Measurements from ENCODE around the gene KNCN. TPM values are rescaled to one million over a fixed set of nuclear protein-coding genes. Genes with fewer than 3 reads are reported as not detected.

Gene KNCN
- total and polyA plus RNA-seq, 10 of the 15 experiments (the other 5 are each of a cell fraction or from before 2014, with no cell fraction given), result not detected

DNA sequence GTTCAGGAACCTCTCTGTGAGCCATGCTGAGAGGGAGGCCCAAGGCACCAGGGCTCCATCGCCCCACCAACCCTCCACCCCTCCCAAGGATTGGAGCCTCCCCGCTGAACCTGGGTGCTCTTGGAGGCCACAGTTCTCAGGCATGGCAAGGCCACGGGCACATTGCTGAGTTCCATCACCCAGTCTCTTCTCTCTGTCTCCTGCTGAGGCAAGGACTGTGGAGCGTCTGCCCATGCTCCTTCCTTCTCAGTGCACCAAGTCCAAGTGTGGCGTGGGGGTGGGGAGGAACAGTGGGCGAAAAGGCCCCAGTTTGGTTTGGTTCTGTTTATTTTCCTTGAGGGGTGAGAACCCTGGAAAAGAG is 2.8 kb upstream of the KNCN start:
- RAD21 ChIA-PET (ENCODE audit: unreplicated experiment), result no interaction called here
- DNase-seq (ENCODE audit: low read depth, low spot score), result no peak
- BruUV-seq (replicated peaks), result no TSS peak
- Histone ChIP-seq H4K20me1 (ENCODE audit: control insufficient read depth, insufficient read depth) (no peaks in the 10 kb centered on the region), H3K4me2 (ENCODE audit: control insufficient read depth, insufficient read depth) (no peak overlapping the region), H3K9me3 (replicated peaks; ENCODE audit: control insufficient read depth, insufficient read depth, low read length) (no peaks in the 10 kb centered on the region), H2AFZ (ENCODE audit: control insufficient read depth, low read depth, low read length) (no peak overlapping the region), H3K9ac (ENCODE audit: control insufficient read depth, insufficient read depth, low read length) (no peak overlapping the region), H3K4me1 (ENCODE audit: control insufficient read depth, insufficient read depth, low read length) (no peaks in the 10 kb centered on the region), H3K27ac (ENCODE audit: control insufficient read depth, insufficient read depth) (no peak overlapping the region), H3K36me3 (ENCODE audit: control insufficient read depth in 2 of 2, insufficient read depth in 2 of 2, low read length in 1 of 2) (peaks cover 0 to 2% of the 10 kb centered on the region in 2 experiments; a peak in 2 of 4 replicates), H3K27me3 (replicated peaks in 1 of 2; ENCODE audit: control insufficient read depth in 2 of 2, insufficient read depth in 2 of 2, low read length in 1 of 2) (peaks cover 0 to 1% of the 10 kb centered on the region in 2 experiments; a peak in 1 of 4 replicates), H3K79me2 (ENCODE audit: control insufficient read depth, insufficient read depth, low read length) (no peaks in the 10 kb centered on the region), H3K4me3 (no peak overlapping the region)
- intact Hi-C loops (cut with micrococcal nuclease; ENCODE audit: unreplicated experiment) (no loop called here), in situ Hi-C loops (cut with MboI) (no loop called here)
- WGBS (ENCODE audit: insufficient coverage, insufficient replicate concordance, low lambda C conversion rate, missing lambda C conversion rate), result 32% methylated on average over 6 of the region's 6 CpGs
- FAIRE-seq, result no peak
- CTCF ChIA-PET, result interaction anchor here (0.7 kb wide), 1 partner anchor 28 kb away, joined by 3 read pairs; no protein-coding TSS in a partner anchor
- POLR2A ChIA-PET, result no interaction called here
- SMC1A ChIA-PET (ENCODE audit: uncharacterized antibody, unreplicated experiment), result no interaction called here
- ATAC-seq, result no peak
- TF ChIP-seq MYB (IDR thresholded peaks at IDR 0.05; ENCODE audit: borderline replicate concordance, low read depth, low read length) (no peak), HCFC1 (IDR thresholded peaks at IDR 0.05; ENCODE audit: low read length) (no peak), CBFB (IDR thresholded peaks at IDR 0.05; ENCODE audit: low read depth) (no peak), SREBF1 (IDR thresholded peaks at IDR 0.05; ENCODE audit: low read length) (no peak), SMC3 (IDR thresholded peaks at IDR 0.05; ENCODE audit: borderline replicate concordance, low read length) (no peak), BHLHE40 (IDR thresholded peaks at IDR 0.05; ENCODE audit: borderline replicate concordance in 1 of 2, low read depth in 2 of 2, low read length in 1 of 2) (no peak), SREBF2 (IDR thresholded peaks at IDR 0.05; ENCODE audit: low read length) (no peak)
- TF ChIP-seq, protein P1, sequence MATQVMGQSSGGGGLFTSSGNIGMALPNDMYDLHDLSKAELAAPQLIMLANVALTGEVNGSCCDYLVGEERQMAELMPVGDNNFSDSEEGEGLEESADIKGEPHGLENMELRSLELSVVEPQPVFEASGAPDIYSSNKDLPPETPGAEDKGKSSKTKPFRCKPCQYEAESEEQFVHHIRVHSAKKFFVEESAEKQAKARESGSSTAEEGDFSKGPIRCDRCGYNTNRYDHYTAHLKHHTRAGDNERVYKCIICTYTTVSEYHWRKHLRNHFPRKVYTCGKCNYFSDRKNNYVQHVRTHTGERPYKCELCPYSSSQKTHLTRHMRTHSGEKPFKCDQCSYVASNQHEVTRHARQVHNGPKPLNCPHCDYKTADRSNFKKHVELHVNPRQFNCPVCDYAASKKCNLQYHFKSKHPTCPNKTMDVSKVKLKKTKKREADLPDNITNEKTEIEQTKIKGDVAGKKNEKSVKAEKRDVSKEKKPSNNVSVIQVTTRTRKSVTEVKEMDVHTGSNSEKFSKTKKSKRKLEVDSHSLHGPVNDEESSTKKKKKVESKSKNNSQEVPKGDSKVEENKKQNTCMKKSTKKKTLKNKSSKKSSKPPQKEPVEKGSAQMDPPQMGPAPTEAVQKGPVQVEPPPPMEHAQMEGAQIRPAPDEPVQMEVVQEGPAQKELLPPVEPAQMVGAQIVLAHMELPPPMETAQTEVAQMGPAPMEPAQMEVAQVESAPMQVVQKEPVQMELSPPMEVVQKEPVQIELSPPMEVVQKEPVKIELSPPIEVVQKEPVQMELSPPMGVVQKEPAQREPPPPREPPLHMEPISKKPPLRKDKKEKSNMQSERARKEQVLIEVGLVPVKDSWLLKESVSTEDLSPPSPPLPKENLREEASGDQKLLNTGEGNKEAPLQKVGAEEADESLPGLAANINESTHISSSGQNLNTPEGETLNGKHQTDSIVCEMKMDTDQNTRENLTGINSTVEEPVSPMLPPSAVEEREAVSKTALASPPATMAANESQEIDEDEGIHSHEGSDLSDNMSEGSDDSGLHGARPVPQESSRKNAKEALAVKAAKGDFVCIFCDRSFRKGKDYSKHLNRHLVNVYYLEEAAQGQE (IDR thresholded peaks at IDR 0.05; ENCODE audit: low read depth, low read length), result no peak
- TF ChIP-seq, protein P2, sequence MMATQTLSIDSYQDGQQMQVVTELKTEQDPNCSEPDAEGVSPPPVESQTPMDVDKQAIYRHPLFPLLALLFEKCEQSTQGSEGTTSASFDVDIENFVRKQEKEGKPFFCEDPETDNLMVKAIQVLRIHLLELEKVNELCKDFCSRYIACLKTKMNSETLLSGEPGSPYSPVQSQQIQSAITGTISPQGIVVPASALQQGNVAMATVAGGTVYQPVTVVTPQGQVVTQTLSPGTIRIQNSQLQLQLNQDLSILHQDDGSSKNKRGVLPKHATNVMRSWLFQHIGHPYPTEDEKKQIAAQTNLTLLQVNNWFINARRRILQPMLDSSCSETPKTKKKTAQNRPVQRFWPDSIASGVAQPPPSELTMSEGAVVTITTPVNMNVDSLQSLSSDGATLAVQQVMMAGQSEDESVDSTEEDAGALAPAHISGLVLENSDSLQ (IDR thresholded peaks at IDR 0.05), result no peak
- TF ChIP-seq, protein P3, sequence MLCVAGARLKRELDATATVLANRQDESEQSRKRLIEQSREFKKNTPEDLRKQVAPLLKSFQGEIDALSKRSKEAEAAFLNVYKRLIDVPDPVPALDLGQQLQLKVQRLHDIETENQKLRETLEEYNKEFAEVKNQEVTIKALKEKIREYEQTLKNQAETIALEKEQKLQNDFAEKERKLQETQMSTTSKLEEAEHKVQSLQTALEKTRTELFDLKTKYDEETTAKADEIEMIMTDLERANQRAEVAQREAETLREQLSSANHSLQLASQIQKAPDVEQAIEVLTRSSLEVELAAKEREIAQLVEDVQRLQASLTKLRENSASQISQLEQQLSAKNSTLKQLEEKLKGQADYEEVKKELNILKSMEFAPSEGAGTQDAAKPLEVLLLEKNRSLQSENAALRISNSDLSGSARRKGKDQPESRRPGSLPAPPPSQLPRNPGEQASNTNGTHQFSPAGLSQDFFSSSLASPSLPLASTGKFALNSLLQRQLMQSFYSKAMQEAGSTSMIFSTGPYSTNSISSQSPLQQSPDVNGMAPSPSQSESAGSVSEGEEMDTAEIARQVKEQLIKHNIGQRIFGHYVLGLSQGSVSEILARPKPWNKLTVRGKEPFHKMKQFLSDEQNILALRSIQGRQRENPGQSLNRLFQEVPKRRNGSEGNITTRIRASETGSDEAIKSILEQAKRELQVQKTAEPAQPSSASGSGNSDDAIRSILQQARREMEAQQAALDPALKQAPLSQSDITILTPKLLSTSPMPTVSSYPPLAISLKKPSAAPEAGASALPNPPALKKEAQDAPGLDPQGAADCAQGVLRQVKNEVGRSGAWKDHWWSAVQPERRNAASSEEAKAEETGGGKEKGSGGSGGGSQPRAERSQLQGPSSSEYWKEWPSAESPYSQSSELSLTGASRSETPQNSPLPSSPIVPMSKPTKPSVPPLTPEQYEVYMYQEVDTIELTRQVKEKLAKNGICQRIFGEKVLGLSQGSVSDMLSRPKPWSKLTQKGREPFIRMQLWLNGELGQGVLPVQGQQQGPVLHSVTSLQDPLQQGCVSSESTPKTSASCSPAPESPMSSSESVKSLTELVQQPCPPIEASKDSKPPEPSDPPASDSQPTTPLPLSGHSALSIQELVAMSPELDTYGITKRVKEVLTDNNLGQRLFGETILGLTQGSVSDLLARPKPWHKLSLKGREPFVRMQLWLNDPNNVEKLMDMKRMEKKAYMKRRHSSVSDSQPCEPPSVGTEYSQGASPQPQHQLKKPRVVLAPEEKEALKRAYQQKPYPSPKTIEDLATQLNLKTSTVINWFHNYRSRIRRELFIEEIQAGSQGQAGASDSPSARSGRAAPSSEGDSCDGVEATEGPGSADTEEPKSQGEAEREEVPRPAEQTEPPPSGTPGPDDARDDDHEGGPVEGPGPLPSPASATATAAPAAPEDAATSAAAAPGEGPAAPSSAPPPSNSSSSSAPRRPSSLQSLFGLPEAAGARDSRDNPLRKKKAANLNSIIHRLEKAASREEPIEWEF (IDR thresholded peaks at IDR 0.05; ENCODE audit: insufficient replicate concordance, low read depth, low read length), result no peak
- TF ChIP-seq, protein P4, sequence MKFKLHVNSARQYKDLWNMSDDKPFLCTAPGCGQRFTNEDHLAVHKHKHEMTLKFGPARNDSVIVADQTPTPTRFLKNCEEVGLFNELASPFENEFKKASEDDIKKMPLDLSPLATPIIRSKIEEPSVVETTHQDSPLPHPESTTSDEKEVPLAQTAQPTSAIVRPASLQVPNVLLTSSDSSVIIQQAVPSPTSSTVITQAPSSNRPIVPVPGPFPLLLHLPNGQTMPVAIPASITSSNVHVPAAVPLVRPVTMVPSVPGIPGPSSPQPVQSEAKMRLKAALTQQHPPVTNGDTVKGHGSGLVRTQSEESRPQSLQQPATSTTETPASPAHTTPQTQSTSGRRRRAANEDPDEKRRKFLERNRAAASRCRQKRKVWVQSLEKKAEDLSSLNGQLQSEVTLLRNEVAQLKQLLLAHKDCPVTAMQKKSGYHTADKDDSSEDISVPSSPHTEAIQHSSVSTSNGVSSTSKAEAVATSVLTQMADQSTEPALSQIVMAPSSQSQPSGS (IDR thresholded peaks at IDR 0.05; ENCODE audit: low read length), result no peak
